ENCODE results near the gene IER5. TPM values are rescaled to one million over a fixed set of nuclear protein-coding genes. Genes with fewer than 3 reads are reported as not detected.

The IER5 gene
- total and polyA plus RNA-seq, 2 donors (not counting 1 experiment from before 2014, with no cell fraction given): 19.1 to 42.8 TPM

DNA sequence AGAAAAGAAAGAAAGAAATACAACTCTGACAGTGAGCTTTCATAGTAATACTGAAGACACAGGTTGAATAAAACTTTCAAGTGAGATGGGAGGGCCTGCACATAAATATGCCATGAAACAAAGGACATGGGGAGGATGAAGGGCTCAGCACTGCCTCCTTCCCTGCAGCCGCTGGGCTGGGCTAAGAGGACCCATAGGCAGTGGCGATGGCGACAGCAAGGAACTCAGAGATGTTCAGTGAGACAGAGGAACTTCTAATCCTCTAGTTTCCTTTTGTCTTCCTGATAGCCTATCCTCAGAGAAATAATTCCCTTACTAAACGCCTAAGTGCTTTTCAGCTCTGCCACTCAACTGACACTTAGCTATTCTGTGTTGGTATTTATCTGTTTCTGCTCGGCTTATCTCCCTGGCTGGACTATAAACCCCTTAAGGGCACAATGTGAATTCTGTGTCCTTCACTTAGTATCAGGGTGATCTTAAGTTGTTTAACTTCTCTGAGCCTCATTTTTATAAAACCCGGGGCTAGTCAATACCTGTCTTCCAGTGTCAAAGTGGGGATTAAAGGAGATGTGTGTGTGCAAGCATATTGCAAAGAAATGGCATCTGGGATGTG is 24.4 kb upstream of the IER5 start:
- Histone ChIP-seq H4K20me1 (ENCODE audit: control insufficient read depth, extremely low read depth, insufficient read depth, low read length) (no peaks in the 10 kb centered on the region), H3K4me1 (ENCODE audit: control insufficient read depth, extremely low read depth, insufficient read depth, low read length) (peaks cover 2% of the 10 kb centered on the region), H3K4me2 (ENCODE audit: extremely low read depth, insufficient read depth, low read length) (no peak overlapping the region), H3K36me3 (ENCODE audit: control insufficient read depth, insufficient read depth, low read length) (no peaks in the 10 kb centered on the region), H3K9me3 (ENCODE audit: control insufficient read depth, insufficient read depth, low read depth, low read length) (no peaks in the 10 kb centered on the region), H3K79me2 (ENCODE audit: control insufficient read depth, insufficient read depth, low read length) (no peaks in the 10 kb centered on the region), H3K27ac (ENCODE audit: insufficient read depth, low read length) (no peak overlapping the region), H3K27me3 (ENCODE audit: control insufficient read depth, insufficient read depth, low read length) (no peaks in the 10 kb centered on the region), H3K4me3 (replicated peaks in 1 of 4; ENCODE audit: control extremely low read depth in 1 of 4, insufficient read depth in 1 of 4, low read depth in 3 of 4, low read length in 4 of 4) (no peak overlapping the region), H3K9ac (ENCODE audit: insufficient read depth, low read length) (no peak overlapping the region), H2AFZ (ENCODE audit: low read length) (peak overlapping the region; percentile 37)
- TF ChIP-seq, protein P1, sequence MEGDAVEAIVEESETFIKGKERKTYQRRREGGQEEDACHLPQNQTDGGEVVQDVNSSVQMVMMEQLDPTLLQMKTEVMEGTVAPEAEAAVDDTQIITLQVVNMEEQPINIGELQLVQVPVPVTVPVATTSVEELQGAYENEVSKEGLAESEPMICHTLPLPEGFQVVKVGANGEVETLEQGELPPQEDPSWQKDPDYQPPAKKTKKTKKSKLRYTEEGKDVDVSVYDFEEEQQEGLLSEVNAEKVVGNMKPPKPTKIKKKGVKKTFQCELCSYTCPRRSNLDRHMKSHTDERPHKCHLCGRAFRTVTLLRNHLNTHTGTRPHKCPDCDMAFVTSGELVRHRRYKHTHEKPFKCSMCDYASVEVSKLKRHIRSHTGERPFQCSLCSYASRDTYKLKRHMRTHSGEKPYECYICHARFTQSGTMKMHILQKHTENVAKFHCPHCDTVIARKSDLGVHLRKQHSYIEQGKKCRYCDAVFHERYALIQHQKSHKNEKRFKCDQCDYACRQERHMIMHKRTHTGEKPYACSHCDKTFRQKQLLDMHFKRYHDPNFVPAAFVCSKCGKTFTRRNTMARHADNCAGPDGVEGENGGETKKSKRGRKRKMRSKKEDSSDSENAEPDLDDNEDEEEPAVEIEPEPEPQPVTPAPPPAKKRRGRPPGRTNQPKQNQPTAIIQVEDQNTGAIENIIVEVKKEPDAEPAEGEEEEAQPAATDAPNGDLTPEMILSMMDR (conservative IDR thresholded peaks at IDR 0.05 in 1 of 2, IDR thresholded peaks at IDR 0.05 in 1 of 2; ENCODE audit: low read depth in 1 of 2, low read length in 2 of 2): no peak
- TF ChIP-seq EZH2 (IDR thresholded peaks at IDR 0.05; ENCODE audit: low read length, missing control alignments): no peak
- no peak for DNase-seq (ENCODE audit: low read depth in 2 of 2)

DNA sequence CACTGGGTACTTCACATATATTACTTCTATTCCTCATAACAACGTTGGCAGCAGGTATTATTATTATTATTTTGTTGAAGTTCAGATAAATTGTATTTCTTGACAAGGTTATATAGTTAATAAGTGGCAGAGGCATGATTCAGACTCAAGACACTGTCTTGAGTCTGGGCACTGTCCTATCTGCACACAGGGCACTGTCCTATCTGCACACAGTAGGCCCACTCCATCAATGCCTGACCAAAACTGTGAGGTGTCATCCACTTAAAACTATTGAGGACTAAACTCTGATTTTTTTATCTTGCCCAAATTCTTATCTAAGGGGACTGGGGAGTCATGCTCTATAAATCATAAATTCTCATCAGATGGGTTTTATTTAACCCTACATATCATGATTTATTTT is 23.8 kb upstream of the IER5 start:
- Histone ChIP-seq H3K4me2 (ENCODE audit: extremely low read depth, insufficient read depth, low read length) (no peak overlapping the region), H3K36me3 (ENCODE audit: control insufficient read depth, insufficient read depth, low read length) (no peaks in the 10 kb centered on the region), H3K79me2 (ENCODE audit: control insufficient read depth, insufficient read depth, low read length) (no peaks in the 10 kb centered on the region), H2AFZ (ENCODE audit: low read length) (no peak overlapping the region), H3K4me1 (ENCODE audit: control insufficient read depth, extremely low read depth, insufficient read depth, low read length) (peaks cover 2% of the 10 kb centered on the region), H4K20me1 (ENCODE audit: control insufficient read depth, extremely low read depth, insufficient read depth, low read length) (no peaks in the 10 kb centered on the region), H3K4me3 (replicated peaks in 1 of 4; ENCODE audit: control extremely low read depth in 1 of 4, insufficient read depth in 1 of 4, low read depth in 3 of 4, low read length in 4 of 4) (no peak overlapping the region), H3K27me3 (ENCODE audit: control insufficient read depth, insufficient read depth, low read length) (no peaks in the 10 kb centered on the region), H3K27ac (ENCODE audit: insufficient read depth, low read length) (no peak overlapping the region), H3K9me3 (ENCODE audit: control insufficient read depth, insufficient read depth, low read depth, low read length) (no peaks in the 10 kb centered on the region), H3K9ac (ENCODE audit: insufficient read depth, low read length) (no peak overlapping the region)
- no peak for DNase-seq (ENCODE audit: low read depth in 2 of 2)
- TF ChIP-seq EZH2 (IDR thresholded peaks at IDR 0.05; ENCODE audit: low read length, missing control alignments): no peak
- TF ChIP-seq, protein P1 (conservative IDR thresholded peaks at IDR 0.05 in 1 of 2, IDR thresholded peaks at IDR 0.05 in 1 of 2; ENCODE audit: low read depth in 1 of 2, low read length in 2 of 2): no peak

DNA sequence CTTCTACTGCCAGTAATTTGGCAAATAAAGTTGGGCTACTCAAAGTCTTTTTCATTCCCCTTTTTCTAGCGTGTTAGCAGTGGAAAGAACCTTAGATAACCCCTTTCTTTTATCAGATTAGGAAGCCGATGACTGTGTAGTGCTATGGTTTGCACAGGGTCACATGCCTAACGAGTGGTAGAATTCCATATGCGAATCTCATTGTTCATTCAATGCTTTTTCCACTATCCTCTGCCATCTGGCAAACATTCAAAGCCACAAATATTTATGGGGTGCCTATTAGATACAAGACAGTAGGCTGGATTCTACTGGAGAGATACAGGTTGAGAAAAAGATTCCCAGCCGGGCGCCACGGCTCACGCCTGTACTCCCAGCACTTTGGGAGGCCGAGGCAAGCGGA is 14.9 kb upstream of the IER5 start:
- H3K4me1 ChIP-seq (ENCODE audit: control insufficient read depth, extremely low read depth, insufficient read depth, low read length): peaks cover 4% of the 10 kb centered on the region
- peak; percentile 83 to 93 for DNase-seq (ENCODE audit: low read depth in 2 of 2)
- H3K79me2 ChIP-seq (ENCODE audit: control insufficient read depth, insufficient read depth, low read length): no peaks in the 10 kb centered on the region
- no peak overlapping the region for H2AFZ ChIP-seq (ENCODE audit: low read length)
- H4K20me1 ChIP-seq (ENCODE audit: control insufficient read depth, extremely low read depth, insufficient read depth, low read length): no peaks in the 10 kb centered on the region
- no peak for TF ChIP-seq EZH2 (IDR thresholded peaks at IDR 0.05; ENCODE audit: low read length, missing control alignments)
- TF ChIP-seq, protein P1 (conservative IDR thresholded peaks at IDR 0.05 in 1 of 2, IDR thresholded peaks at IDR 0.05 in 1 of 2; ENCODE audit: low read depth in 1 of 2, low read length in 2 of 2): no peak
- no peak overlapping the region for H3K27ac ChIP-seq (ENCODE audit: insufficient read depth, low read length)
- H3K4me2 ChIP-seq (ENCODE audit: extremely low read depth, insufficient read depth, low read length): no peak overlapping the region
- no peaks in the 10 kb centered on the region for H3K27me3 ChIP-seq (ENCODE audit: control insufficient read depth, insufficient read depth, low read length)
- no peaks in the 10 kb centered on the region for H3K9me3 ChIP-seq (ENCODE audit: control insufficient read depth, insufficient read depth, low read depth, low read length)
- H3K36me3 ChIP-seq (ENCODE audit: control insufficient read depth, insufficient read depth, low read length): no peaks in the 10 kb centered on the region
- H3K9ac ChIP-seq (ENCODE audit: insufficient read depth, low read length): no peak overlapping the region
- H3K4me3 ChIP-seq (replicated peaks in 1 of 4; ENCODE audit: control extremely low read depth in 1 of 4, insufficient read depth in 1 of 4, low read depth in 3 of 4, low read length in 4 of 4): no peak overlapping the region
